GM12878 (cell line): ENCODE measurements around the gene WIPF1. TPM values are rescaled to one million over a fixed set of nuclear protein-coding genes. Genes with fewer than 3 reads are reported as not detected.
A peak's percentile ranks its signal among the peaks of the same experiment; 100 is the strongest.

Experiments used
- ATF3 ChIP-seq: IDR thresholded peaks from 2 replicates; pipeline ENCODE4 v1.6.1; 2011; ENCODE audit warnings: low read depth, mild to moderate bottlenecking, low read length, moderate library complexity, borderline replicate concordance; ENCODE audit errors: extremely low read depth
- CREB1 ChIP-seq: IDR thresholded peaks from 2 replicates; pipeline ENCODE4 v1.6.1; 2012; ENCODE audit warnings: low read depth, mild to moderate bottlenecking, inconsistent platforms
- ETV6 ChIP-seq, 2 experiments: fragments of 450-650 bp in 1 of 2; IDR thresholded peaks in 1 of 2; conservative IDR thresholded peaks in 1 of 2; 2 replicates each; pipeline ENCODE4 v1.6.1; 2014; ENCODE audit warnings: antibody characterized with exemption in 1 of 2, borderline replicate concordance in 1 of 2, low read depth in 1 of 2, mild to moderate bottlenecking in 1 of 2, moderate library complexity in 1 of 2
- HDAC6 ChIP-seq: fragments of 200-600 bp; sonication (generic); IDR thresholded peaks from one replicate; pipeline ENCODE4 v1.8.0; 2017; ENCODE audit warnings: antibody characterized with exemption; ENCODE audit not compliant: unreplicated experiment
- KAT2A ChIP-seq: conservative IDR thresholded peaks from 2 replicates; pipeline ENCODE4 v1.6.1; 2011; ENCODE audit warnings: low read depth, low read length; ENCODE audit not compliant: control insufficient read depth
- MEF2A ChIP-seq: IDR thresholded peaks from 2 replicates; pipeline ENCODE4 v1.6.1; 2011; ENCODE audit warnings: low read depth, mild to moderate bottlenecking, low read length, moderate library complexity; ENCODE audit not compliant: insufficient read depth
- MLLT1 ChIP-seq: fragments of 450-650 bp; IDR thresholded peaks from 2 replicates; pipeline ENCODE4 v1.6.1; 2016; ENCODE audit warnings: mild to moderate bottlenecking
- MXI1 ChIP-seq: fragments of 150-350 bp; IDR thresholded peaks from 2 replicates; pipeline ENCODE4 v1.6.1; 2011; ENCODE audit warnings: low read depth, mild to moderate bottlenecking, inconsistent platforms, low read length, improper control_type of control experiment
- NFIC ChIP-seq: IDR thresholded peaks from 2 replicates; pipeline ENCODE4 v1.6.1; 2012; ENCODE audit warnings: low read depth, mild to moderate bottlenecking, inconsistent platforms, low read length, moderate library complexity
- NFYB ChIP-seq: IDR thresholded peaks from 2 replicates; pipeline ENCODE4 v1.6.1; 2011; ENCODE audit warnings: low read depth, mild to moderate bottlenecking, low read length, improper control_type of control experiment, moderate library complexity; ENCODE audit not compliant: insufficient read depth
- NR2F1 ChIP-seq: fragments of 450-650 bp; conservative IDR thresholded peaks from 2 replicates; pipeline ENCODE4 v1.6.1; 2017; ENCODE audit warnings: mild to moderate bottlenecking
- POLR2A ChIP-seq: IDR thresholded peaks from 2 replicates; pipeline ENCODE4 v1.6.1; 2011; ENCODE audit warnings: low read depth, mild to moderate bottlenecking, low read length
- RFX5 ChIP-seq: IDR thresholded peaks from 2 replicates; pipeline ENCODE4 v1.6.1; 2011; ENCODE audit warnings: low read depth, low read length, improper control_type of control experiment
- SMAD1 ChIP-seq: fragments of 450-650 bp; IDR thresholded peaks from 2 replicates; pipeline ENCODE4 v1.6.1; 2018; ENCODE audit warnings: mild to moderate bottlenecking, low read depth; ENCODE audit not compliant: partially characterized antibody
- TBL1XR1 ChIP-seq: IDR thresholded peaks from 2 replicates; pipeline ENCODE4 v1.6.1; 2012; ENCODE audit warnings: low read depth, low read length, improper control_type of control experiment
- ZNF384 ChIP-seq: IDR thresholded peaks from 2 replicates; pipeline ENCODE4 v1.6.1; 2012; ENCODE audit warnings: low read depth, mild to moderate bottlenecking, low read length, improper control_type of control experiment, borderline replicate concordance
- polyA plus RNA-seq, 11 experiments: library from polyadenylated mRNA; depleted of rRNA in 4 of 11; unstranded in 6 of 11; stranded (reverse) in 5 of 11; fragments of >200 nt; fragmentation: Nextera tagmentation in 4 of 11; fragmentation: Illumina TruSeq in 1 of 11; extraction: Ambion mirVana in 4 of 11; extraction: Trizol in 1 of 11; gene quantifications; 1 replicate in 1 of 11; 2 replicates in 10 of 11; pipeline versions ENCODE4 v1.2.1 to v1.2.3, GENCODE V29; 2011 to 2016; ENCODE audit warnings: inconsistent platforms in 2 of 11, missing spikeins in 2 of 11, low read depth in 1 of 11
- total RNA-seq, 4 experiments: library from RNA; depleted of rRNA in 3 of 4; stranded (reverse); fragments of >200 nt in 3 of 4; fragmentation: Illumina TruSeq in 1 of 4; extraction: Trizol in 1 of 4; gene quantifications; 2 replicates each; pipeline versions ENCODE4 v1.2.1 to v1.2.3, GENCODE V29; 2013 to 2021
- TF ChIP-seq, protein P1 (sequence below): IDR thresholded peaks from 2 replicates; pipeline ENCODE4 v1.6.1; 2012; ENCODE audit warnings: low read depth, low read length, improper control_type of control experiment

The WIPF1 gene
- total and polyA plus RNA-seq, 10 of the 15 experiments (the other 5 are each of a cell fraction or from before 2014, with no cell fraction given): 23.1 to 188 (median 68.9) TPM

DNA sequence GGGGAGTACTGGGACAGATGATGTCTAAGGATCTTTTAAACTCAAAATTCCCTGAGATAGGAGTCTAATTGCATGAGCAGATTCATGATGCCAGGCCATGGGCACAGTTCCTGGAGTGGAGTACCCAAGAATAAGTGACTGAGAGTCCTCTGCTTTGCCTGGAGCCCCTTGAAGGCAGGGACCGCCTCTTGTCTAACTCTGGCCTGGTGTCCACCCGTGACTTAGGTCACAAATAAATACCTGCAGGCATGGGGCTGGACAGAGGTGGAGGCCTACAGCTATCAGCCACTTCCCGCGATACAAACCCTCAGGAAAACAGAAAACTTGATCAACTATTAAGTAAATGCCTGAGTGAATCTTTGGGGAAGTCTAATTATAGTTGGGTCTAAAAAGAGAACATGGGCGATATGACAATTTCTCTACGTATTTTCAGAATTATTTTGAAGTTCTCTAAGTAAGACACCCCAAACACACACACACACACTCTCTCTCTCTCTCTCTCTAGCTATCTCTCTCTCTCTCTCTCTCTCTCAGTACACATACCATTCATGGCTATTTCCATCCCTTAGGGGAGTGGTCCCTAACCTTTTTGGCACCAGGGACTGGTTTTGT, 1.8 kb upstream of the WIPF1 start (continued):
- TF ChIP-seq KAT2A (no peak), TBL1XR1 (no peak), ETV6 (conservative IDR thresholded peaks at IDR 0.05 in 1 of 2, IDR thresholded peaks at IDR 0.05 in 1 of 2; ENCODE audit: borderline replicate concordance in 1 of 2, low read depth in 1 of 2) (peak in 1 of 2 experiments; percentile 19; a peak in 1 of 4 replicates), NFYB (no peak), RFX5 (no peak), ZNF384 (no peak), MXI1 (no peak), MLLT1 (0 out of 2 replicates have a peak, but pooled peaks have one; percentile 26), ATF3 (no peak), SMAD1 (no peak), CREB1 (0 out of 2 replicates have a peak, but pooled peaks have one; percentile 42), NR2F1 (no peak), POLR2A (no peak), HDAC6 (no peak), NFIC (peak; percentile 58; the same call in 1 of the 2 replicates), MEF2A (peak; percentile 70; the same call in 1 of the 2 replicates)
- TF ChIP-seq, protein P1, sequence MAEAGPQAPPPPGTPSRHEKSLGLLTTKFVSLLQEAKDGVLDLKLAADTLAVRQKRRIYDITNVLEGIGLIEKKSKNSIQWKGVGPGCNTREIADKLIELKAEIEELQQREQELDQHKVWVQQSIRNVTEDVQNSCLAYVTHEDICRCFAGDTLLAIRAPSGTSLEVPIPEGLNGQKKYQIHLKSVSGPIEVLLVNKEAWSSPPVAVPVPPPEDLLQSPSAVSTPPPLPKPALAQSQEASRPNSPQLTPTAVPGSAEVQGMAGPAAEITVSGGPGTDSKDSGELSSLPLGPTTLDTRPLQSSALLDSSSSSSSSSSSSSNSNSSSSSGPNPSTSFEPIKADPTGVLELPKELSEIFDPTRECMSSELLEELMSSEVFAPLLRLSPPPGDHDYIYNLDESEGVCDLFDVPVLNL: no peak
